Thoracic aorta (tissue), 2 donors: ENCODE data around the gene NLN. TPM values are rescaled to one million over a fixed set of nuclear protein-coding genes. Genes with fewer than 3 reads are reported as not detected.
"Not testable (repeated sequence)": the region's sequence is repeated elsewhere in the genome, so short reads cannot be mapped to it uniquely, and the experiment has no call there.

Source experiments
- ATAC-seq: fragments of 150-250 bp; one replicate; pipeline ENCODE4 v1.8.0; 2017; ENCODE audit warnings: low read depth; ENCODE audit not compliant: insufficient number of reproducible peaks, low FRiP score
- DNase-seq: peaks from one replicate; pipeline ENCODE4 v3.0.0-alpha.2; 2020; ENCODE audit warnings: low spot score
- H3K27ac ChIP-seq, 2 donors: fragments of 200-600 bp; sonication (generic); 1 replicate in 1 of 2; 2 replicates in 1 of 2; pipeline ENCODE4 v1.5.1; 2016; ENCODE audit warnings: mild to moderate bottlenecking in 2 of 2, moderate library complexity in 2 of 2
- H3K27me3 ChIP-seq: fragments of 200-600 bp; sonication (generic); replicated peaks from 2 replicates; pipeline ENCODE4 v1.6.0; 2016; ENCODE audit warnings: mild to moderate bottlenecking; ENCODE audit not compliant: insufficient read depth
- H3K36me3 ChIP-seq: fragments of 200-600 bp; sonication (generic); one replicate; pipeline ENCODE4 v1.5.1; 2016
- H3K4me1 ChIP-seq, 2 donors: fragments of 200-600 bp; sonication (generic); 1 replicate in 1 of 2; 2 replicates in 1 of 2; pipeline versions ENCODE4 v1.5.1 to v1.6.0; 2016; ENCODE audit warnings: low read depth in 2 of 2, mild to moderate bottlenecking in 1 of 2; ENCODE audit not compliant: control insufficient read depth in 1 of 2
- H3K4me3 ChIP-seq: fragments of 200-600 bp; sonication (generic); 2 replicates; pipeline ENCODE4 v1.5.1; 2016; ENCODE audit warnings: mild to moderate bottlenecking
- H3K9me3 ChIP-seq: fragments of 200-600 bp; sonication (generic); 2 replicates; pipeline ENCODE4 v1.5.1; 2016
- total RNA-seq, 2 donors: library from RNA; depleted of rRNA; stranded (reverse); fragments of >200 nt; gene quantifications; one replicate each; pipeline versions ENCODE4 v1.1.0 to v1.2.3, GENCODE V29; 2016
- TF ChIP-seq, protein P1 (sequence below): fragments of 200-600 bp; sonication (generic); IDR thresholded peaks from one replicate; pipeline ENCODE4 v1.5.1; 2019; ENCODE audit warnings: antibody characterized with exemption

The NLN gene
- total RNA-seq, 2 donors from 2014 or later, result 6.8 to 24.1 TPM

DNA sequence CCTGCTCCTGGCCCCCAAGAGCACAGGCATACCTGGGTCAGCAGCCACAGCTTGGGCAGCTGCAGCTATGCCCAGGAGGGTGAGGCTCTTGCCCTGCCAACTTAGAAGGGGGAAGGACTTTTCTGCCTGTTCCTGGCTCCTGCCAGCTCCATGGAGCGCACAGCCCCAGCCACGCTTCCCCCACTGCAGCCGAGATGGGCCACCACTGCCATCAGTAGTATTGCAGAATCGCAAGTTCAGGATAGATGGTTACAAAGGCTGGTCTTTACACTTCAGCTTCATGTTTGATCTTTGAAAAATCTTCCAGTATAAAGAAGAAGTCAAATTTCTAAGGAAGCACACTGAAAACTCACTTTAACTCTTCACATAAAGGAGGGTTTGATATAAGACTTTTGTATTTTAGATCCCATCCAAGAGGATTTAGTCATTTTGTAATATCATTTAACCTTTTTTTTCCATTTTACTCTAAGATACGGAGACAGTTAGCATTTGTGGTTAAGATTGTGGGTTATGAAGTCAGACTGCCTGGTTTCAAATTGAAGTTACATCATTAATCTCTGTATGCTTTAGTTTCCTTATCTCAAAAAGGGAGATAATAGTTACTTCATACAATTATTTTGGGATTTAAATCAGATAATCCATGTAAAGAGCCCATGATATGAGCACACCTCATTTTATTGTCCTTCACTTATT lies 81.8 kb downstream of the NLN start:
- Histone ChIP-seq H3K4me1 (peaks cover 9 to 10% of the 10 kb centered on the region in 2 donors), H3K27me3 (no peaks in the 10 kb centered on the region), H3K9me3 (no peaks in the 10 kb centered on the region), H3K27ac (no peak overlapping the region), H3K36me3 (no peaks in the 10 kb centered on the region), H3K4me3 (no peak overlapping the region)
- DNase-seq (no peak), ATAC-seq (no peak)
- TF ChIP-seq, protein P1, sequence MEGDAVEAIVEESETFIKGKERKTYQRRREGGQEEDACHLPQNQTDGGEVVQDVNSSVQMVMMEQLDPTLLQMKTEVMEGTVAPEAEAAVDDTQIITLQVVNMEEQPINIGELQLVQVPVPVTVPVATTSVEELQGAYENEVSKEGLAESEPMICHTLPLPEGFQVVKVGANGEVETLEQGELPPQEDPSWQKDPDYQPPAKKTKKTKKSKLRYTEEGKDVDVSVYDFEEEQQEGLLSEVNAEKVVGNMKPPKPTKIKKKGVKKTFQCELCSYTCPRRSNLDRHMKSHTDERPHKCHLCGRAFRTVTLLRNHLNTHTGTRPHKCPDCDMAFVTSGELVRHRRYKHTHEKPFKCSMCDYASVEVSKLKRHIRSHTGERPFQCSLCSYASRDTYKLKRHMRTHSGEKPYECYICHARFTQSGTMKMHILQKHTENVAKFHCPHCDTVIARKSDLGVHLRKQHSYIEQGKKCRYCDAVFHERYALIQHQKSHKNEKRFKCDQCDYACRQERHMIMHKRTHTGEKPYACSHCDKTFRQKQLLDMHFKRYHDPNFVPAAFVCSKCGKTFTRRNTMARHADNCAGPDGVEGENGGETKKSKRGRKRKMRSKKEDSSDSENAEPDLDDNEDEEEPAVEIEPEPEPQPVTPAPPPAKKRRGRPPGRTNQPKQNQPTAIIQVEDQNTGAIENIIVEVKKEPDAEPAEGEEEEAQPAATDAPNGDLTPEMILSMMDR, result no peak

DNA sequence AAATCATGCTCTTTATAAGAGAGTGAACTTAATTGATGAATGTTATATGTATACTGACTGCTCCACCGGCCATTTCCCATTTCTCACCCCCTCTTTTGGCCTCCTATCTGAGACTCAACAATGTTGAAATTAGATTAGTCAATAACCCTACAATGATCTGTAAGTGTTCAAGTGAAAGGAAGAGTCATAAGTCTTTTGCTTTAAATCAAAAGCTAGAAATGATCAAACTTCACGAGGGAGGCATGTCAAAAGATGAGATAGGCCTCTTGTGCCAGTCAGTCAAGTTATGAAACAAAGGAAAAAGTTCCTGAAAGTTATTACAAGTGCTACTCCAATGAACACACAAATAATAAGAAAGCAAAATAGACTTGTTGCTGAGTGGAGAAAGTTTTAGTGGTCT lies 83.1 kb downstream of the NLN start:
- ATAC-seq, result no peak
- TF ChIP-seq, protein P1, result no peak

DNA sequence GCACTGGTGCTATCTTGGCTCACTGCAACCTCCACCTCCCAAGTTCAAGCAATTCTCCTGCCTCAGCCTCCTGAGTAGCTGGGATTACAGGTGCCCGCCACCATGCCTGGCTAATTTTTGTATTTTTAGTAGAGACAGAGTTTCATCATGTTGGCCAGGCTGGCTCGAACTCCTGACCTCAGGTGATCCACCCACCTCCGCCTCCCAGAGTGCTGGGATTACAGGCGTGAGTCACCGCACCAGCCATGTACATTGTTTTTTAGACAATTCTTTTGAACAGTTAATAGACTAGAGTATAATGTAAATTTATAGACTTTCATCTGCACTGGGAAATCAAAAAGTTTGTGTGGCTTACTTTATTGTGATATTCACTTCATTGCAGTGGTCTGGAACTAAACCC lies 85.5 kb downstream of the NLN start:
- not testable (repeated sequence) for H3K4me3 ChIP-seq, DNase-seq, H3K27ac ChIP-seq, H3K9me3 ChIP-seq, H3K36me3 ChIP-seq, H3K27me3 ChIP-seq, ATAC-seq
- peaks cover 11 to 32% of the 10 kb centered on the region in 2 donors for H3K4me1 ChIP-seq

More for the DNA sequence above, 83.1 kb downstream of the NLN start:
- Histone ChIP-seq H3K27me3 (no peaks in the 10 kb centered on the region), H3K4me3 (no peak overlapping the region), H3K9me3 (no peaks in the 10 kb centered on the region), H3K27ac (no peak overlapping the region), H3K36me3 (no peaks in the 10 kb centered on the region), H3K4me1 (peaks cover 14 to 21% of the 10 kb centered on the region in 2 donors)
- no peak for DNase-seq

GRCh38 chr5:65808251-65808741 lies 86.3 kb downstream of the NLN start:
- ATAC-seq (no peak), DNase-seq (no peak)
- no peaks in the 10 kb centered on the region for H3K27me3 ChIP-seq
- H3K4me3 ChIP-seq, result peak overlapping the region; percentile 7
- H3K27ac ChIP-seq, result peak overlapping the region in 1 of 2 donors; percentile 49
- H3K36me3 ChIP-seq, result no peaks in the 10 kb centered on the region
- TF ChIP-seq, protein P1, result no peak
- H3K9me3 ChIP-seq, result no peaks in the 10 kb centered on the region
- peaks cover 11 to 32% of the 10 kb centered on the region in 2 donors for H3K4me1 ChIP-seq

DNA sequence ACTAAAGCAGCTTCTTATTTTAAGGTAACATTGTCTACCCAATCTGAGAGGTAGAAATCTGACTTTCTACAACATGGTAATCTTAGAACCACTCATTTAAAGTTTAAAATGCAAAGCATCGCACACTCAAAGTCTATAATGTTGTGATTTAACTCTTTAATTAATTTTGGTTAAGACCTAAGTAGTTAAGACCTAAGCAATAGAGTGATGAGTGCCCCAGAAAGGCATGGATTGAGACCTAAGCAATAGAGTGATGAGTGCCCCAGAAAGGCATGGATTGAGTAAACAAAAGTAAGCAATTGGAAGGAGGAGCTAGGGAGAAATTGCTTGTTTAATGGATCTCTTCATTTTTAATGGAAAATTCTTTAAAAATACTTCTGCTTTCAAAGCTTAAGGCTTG lies 86.8 kb downstream of the NLN start:
- Histone ChIP-seq H3K27me3 (no peaks in the 10 kb centered on the region), H3K4me1 (peaks cover 11 to 32% of the 10 kb centered on the region in 2 donors), H3K36me3 (no peaks in the 10 kb centered on the region), H3K27ac (peak overlapping the region in 1 of 2 donors; percentile 49), H3K4me3 (peak overlapping the region; percentile 7), H3K9me3 (no peaks in the 10 kb centered on the region)
- DNase-seq (no peak), ATAC-seq (no peak)
- TF ChIP-seq, protein P1, result no peak
